ENCODE measurements around the gene BCO2. TPM values are rescaled to one million over a fixed set of nuclear protein-coding genes. Genes with fewer than 3 reads are reported as not detected.

BCO2 gene
- total and polyA plus RNA-seq, 2 experiments from 2014 or later, result 0.63 to 1.1 TPM

- no peak overlapping the region for H2AFZ ChIP-seq
- H3F3A ChIP-seq (replicated peaks; ENCODE audit: low read depth), result no peaks in the 10 kb centered on the region
- ATAC-seq (no peak), DNase-seq (ENCODE audit: low spot score) (no peak)
- H3K79me2 ChIP-seq (replicated peaks; ENCODE audit: insufficient read depth), result no peaks in the 10 kb centered on the region
- no peaks in the 10 kb centered on the region for H3K27me3 ChIP-seq (ENCODE audit: insufficient read depth)
- H3K4me3 Mint-ChIP-seq, result no peak overlapping the region
- H3K4me3 ChIP-seq, result no peak overlapping the region
- H3K36me3 ChIP-seq (ENCODE audit: insufficient read depth), result no peaks in the 10 kb centered on the region
- no peak overlapping the region for H3K27ac Mint-ChIP-seq
- no peak for TF ChIP-seq STAT1 (IDR thresholded peaks at IDR 0.05; ENCODE audit: unreplicated experiment)
- TF ChIP-seq JUNB (IDR thresholded peaks at IDR 0.05; ENCODE audit: unreplicated experiment), result no peak
- no peak for TF ChIP-seq REST (IDR thresholded peaks at IDR 0.05; ENCODE audit: unreplicated experiment)
- TF ChIP-seq POLR2AphosphoS5 (IDR thresholded peaks at IDR 0.05; ENCODE audit: low read depth), result no peak
- no peak for TF ChIP-seq CTCF (conservative IDR thresholded peaks at IDR 0.05; ENCODE audit: low read depth in 2 of 2)
- no peak for TF ChIP-seq ZNF462 (CRISPR knock-in tag; IDR thresholded peaks at IDR 0.05)
- no peak for TF ChIP-seq NANOG (IDR thresholded peaks at IDR 0.05; ENCODE audit: borderline replicate concordance)
- TF ChIP-seq ZNF114 (CRISPR knock-in tag; IDR thresholded peaks at IDR 0.05), result no peak
- no peak for TF ChIP-seq ETS1 (IDR thresholded peaks at IDR 0.05)
- no peak for TF ChIP-seq ZNF331 (CRISPR knock-in tag; IDR thresholded peaks at IDR 0.05; ENCODE audit: low read depth)
- TF ChIP-seq EZH2phosphoT487 (IDR thresholded peaks at IDR 0.05; ENCODE audit: unreplicated experiment), result no peak
- TF ChIP-seq CREB1 (CRISPR knock-in tag; IDR thresholded peaks at IDR 0.05; ENCODE audit: low read depth), result no peak
- TF ChIP-seq EZH2 (IDR thresholded peaks at IDR 0.05; ENCODE audit: low read depth, unreplicated experiment), result no peak
- H3K9me2 ChIP-seq (ENCODE audit: insufficient read depth), result no peaks in the 10 kb centered on the region
- H4K20me1 ChIP-seq (replicated peaks; ENCODE audit: insufficient read depth), result no peaks in the 10 kb centered on the region
- no peaks in the 10 kb centered on the region for H3K36me3 Mint-ChIP-seq (ENCODE audit: low read depth)
- H3K4me1 ChIP-seq (ENCODE audit: insufficient read depth), result no peaks in the 10 kb centered on the region
- no peak overlapping the region for H3K4me2 ChIP-seq
- H3K9me3 Mint-ChIP-seq, result no peaks in the 10 kb centered on the region
- peaks cover 1% of the 10 kb centered on the region for H3K27me3 Mint-ChIP-seq (ENCODE audit: insufficient read depth, low read depth, poor library complexity)
- no peaks in the 10 kb centered on the region; the same call in 1 of the 3 replicates for H3K4me1 Mint-ChIP-seq
- no peak overlapping the region for H3K27ac ChIP-seq (ENCODE audit: low read depth)
These were observed 45.7 kb upstream of the BCO2 start for GRCh38 chr11:112129656-112130055.

Measured in GM23338 (cell line).